ENCODE data around the gene MAPRE2.

MAPRE2 gene

GRCh38 chr18:35186291-35187034, 145.2 kb downstream of the MAPRE2 start:
- DNase-seq: no peak

- no peak for DNase-seq
Measured at GRCh38 chr18:35189510-35189909, 148.3 kb downstream of the MAPRE2 start.

DNA sequence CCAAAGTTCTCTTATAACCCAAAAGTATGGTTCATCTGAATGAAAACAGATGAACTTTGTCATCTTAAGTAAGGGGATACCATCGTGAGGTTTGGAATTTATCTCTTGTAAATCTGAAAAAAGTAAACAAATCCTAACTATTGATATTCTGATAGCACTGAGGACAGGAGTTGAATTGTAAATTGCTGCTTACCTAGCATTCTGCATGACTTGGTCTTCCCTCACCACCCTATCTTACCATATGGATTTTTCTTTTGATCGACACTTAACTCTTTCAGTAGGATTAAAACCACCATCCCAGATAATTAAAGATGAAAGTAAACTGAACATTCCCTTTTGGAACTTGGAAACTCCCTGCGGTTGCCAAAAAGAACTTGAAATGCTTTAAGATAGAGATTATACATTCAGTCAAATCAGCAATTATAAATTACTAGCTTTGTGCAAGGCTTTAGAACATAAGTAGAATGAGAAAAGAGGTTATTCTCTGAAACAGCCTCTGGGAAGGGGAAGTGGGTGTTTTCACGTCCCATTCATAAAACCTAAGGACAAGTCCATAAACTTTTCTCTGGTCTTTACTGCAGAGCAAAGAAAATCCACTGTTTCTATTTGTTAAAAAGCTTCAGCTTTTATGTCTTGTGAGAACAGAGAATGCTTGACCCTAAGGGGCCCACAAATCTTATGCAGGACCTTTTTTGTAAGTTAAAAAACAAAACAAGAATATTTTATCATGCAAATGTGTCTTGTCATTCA, 149.9 kb downstream of the MAPRE2 start:
- peak; percentile 18 for DNase-seq

- no peak for DNase-seq
Measured at GRCh38 chr18:35191698-35192025, 150.4 kb downstream of the MAPRE2 start.

DNA sequence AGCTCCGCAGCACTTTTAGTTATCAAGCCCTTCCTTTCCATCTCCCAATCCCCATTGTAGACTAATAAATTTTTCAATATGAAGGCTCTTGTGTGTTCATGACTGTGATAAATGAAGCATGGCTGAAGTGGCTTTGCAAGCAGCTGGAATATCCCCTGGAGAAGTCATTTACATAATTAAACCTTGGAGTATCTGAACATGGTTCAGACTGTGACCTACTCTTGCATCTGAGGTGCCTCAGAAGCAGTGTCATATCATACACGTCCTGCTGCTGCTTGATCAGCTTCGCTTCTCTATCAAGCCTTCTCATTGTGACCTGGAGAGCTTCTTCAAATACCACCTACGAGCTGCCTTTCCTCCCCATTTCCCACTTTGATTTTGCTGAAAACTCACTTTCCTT, 151.2 kb downstream of the MAPRE2 start:
- no peak for DNase-seq
